Activated B cell treated with CpG ODN at 0.5 μM for 24 hours (primary cell): ENCODE data around the gene SARS2. TPM values are rescaled to one million over a fixed set of nuclear protein-coding genes. Genes with fewer than 3 reads are reported as not detected.

Experiments used
- ATAC-seq: fragments of 200-7000 bp; cut with Tn5 transposase; one replicate; pipeline ENCODE4 v1.10.0; 2021; ENCODE audit warnings: low read depth, mild to moderate bottlenecking, moderate library complexity
- CTCF ChIA-PET: fragments of 350-600 bp; sonication (Branson Sonifier 250); formaldehyde crosslinking; loops from one replicate; lab custom pipeline; 2021; ENCODE audit warnings: antibody characterized with exemption; lab: Charles Lee
- POLR2A ChIA-PET: fragments of 350-600 bp; sonication (Branson Sonifier 250); formaldehyde crosslinking; loops from one replicate; lab custom pipeline; 2021; ENCODE audit warnings: antibody characterized with exemption; lab: Charles Lee
- DNase-seq: peaks from one replicate; pipeline ENCODE4 v3.0.0; 2022
- H3K27ac Mint-ChIP-seq: one replicate; pipeline ENCODE4 v1.8.0; 2020; ENCODE audit warnings: mixed read lengths
- H3K27me3 Mint-ChIP-seq: one replicate; pipeline ENCODE4 v1.8.0; 2021; ENCODE audit warnings: mixed read lengths
- H3K36me3 Mint-ChIP-seq: one replicate; pipeline ENCODE4 v1.8.0; 2021; ENCODE audit warnings: low read depth, mixed read lengths
- H3K4me1 Mint-ChIP-seq: one replicate; pipeline ENCODE4 v1.8.0; 2021; ENCODE audit warnings: mixed read lengths
- H3K4me3 Mint-ChIP-seq: one replicate; pipeline ENCODE4 v1.8.0; 2020; ENCODE audit warnings: mild to moderate bottlenecking, mixed read lengths
- H3K9me3 Mint-ChIP-seq: one replicate; pipeline ENCODE4 v1.8.0; 2020; ENCODE audit warnings: mixed read lengths
- intact Hi-C: fragments of 100-400 bp; cut with micrococcal nuclease; formaldehyde crosslinking; loops from one replicate; pipeline ENCODE4 v1.15.1; 2024
- total RNA-seq: library from RNA; stranded (reverse); gene quantifications from 2 replicates; pipeline ENCODE4 v1.2.3, GENCODE V29; 2022
- TF ChIP-seq, protein P1 (sequence below): fragments of 200-600 bp; IDR thresholded peaks from one replicate; pipeline ENCODE4 v1.8.0; 2022; ENCODE audit warnings: antibody characterized with exemption, mild to moderate bottlenecking

SARS2 gene
- total RNA-seq, 1 donor from 2014 or later = 50.9 TPM

DNA sequence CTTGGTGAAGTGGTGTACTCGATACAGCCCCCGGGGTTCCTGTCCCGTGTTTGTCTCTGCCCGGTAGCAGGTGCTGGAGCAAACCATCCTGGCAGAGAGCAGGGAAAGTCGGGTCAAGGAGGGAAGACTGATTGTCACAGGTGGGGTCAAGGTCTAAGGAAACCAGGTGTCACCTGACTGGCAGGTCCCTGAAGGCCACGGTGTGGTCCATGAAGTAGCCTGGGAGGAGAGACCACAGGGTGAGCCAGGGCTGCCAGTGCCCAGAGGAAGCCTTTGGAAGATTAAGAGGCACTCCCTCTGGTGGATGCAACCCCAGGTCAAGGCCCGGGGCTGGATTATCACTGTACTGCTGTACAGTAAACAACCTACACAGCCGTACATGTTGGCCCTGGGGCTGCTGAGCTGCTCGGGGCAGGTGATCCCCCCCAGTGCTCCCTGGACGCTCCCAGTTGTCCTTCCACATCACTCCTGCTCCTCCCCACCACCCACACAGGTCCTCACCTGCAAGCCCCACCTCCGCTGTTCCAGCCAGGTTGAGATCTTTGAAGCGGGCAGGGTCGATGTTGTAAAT, 12.6 kb downstream of the SARS2 start:
- DNase-seq (no peak), ATAC-seq (no peak)
- POLR2A ChIA-PET = interaction anchor here (0.6 to 1.2 kb wide), 3 partner anchors 10 to 384 kb away, joined by 4 to 7 read pairs (median 6); no protein-coding TSS in a partner anchor
- Mint-ChIP-seq H3K4me3 (no peak overlapping the region), H3K27ac (no peak overlapping the region), H3K27me3 (no peaks in the 10 kb centered on the region), H3K4me1 (no peaks in the 10 kb centered on the region), H3K36me3 (peaks cover 18% of the 10 kb centered on the region), H3K9me3 (no peaks in the 10 kb centered on the region)
- CTCF ChIA-PET = no interaction called here
- TF ChIP-seq, protein P1, sequence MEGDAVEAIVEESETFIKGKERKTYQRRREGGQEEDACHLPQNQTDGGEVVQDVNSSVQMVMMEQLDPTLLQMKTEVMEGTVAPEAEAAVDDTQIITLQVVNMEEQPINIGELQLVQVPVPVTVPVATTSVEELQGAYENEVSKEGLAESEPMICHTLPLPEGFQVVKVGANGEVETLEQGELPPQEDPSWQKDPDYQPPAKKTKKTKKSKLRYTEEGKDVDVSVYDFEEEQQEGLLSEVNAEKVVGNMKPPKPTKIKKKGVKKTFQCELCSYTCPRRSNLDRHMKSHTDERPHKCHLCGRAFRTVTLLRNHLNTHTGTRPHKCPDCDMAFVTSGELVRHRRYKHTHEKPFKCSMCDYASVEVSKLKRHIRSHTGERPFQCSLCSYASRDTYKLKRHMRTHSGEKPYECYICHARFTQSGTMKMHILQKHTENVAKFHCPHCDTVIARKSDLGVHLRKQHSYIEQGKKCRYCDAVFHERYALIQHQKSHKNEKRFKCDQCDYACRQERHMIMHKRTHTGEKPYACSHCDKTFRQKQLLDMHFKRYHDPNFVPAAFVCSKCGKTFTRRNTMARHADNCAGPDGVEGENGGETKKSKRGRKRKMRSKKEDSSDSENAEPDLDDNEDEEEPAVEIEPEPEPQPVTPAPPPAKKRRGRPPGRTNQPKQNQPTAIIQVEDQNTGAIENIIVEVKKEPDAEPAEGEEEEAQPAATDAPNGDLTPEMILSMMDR = no peak
- intact Hi-C loops = no loop called here

DNA sequence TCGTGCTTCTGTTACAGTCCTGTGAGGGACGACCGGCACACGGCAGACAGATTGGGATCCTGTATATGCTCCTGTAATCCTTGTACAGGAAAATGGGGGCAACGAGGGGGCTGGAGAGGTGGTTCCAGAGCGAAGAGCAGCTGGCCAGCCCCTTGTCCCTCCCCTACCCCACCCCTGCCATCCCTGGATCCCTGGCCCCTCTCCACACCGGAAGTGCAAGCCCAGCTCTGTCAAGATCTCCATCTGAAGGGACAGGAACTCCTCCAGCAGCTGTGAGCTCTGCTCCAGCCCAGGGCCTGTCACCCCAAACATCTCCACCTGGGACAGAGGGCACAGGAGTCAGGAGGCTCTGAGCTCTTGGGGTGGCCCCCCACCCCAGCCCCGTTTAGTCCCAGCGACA, 13.0 kb downstream of the SARS2 start:
- ChIA-PET POLR2A (interaction anchor here (0.6 to 1.2 kb wide), 3 partner anchors 10 to 384 kb away, joined by 4 to 7 read pairs (median 6); no protein-coding TSS in a partner anchor), CTCF (no interaction called here)
- peaks cover 16% of the 10 kb centered on the region for H3K36me3 Mint-ChIP-seq
- H3K4me3 Mint-ChIP-seq = no peak overlapping the region
- TF ChIP-seq, protein P1 = no peak
- intact Hi-C loops = no loop called here
- no peak overlapping the region for H3K27ac Mint-ChIP-seq
- ATAC-seq = no peak
- DNase-seq = no peak
- no peaks in the 10 kb centered on the region for H3K9me3 Mint-ChIP-seq
- no peaks in the 10 kb centered on the region for H3K27me3 Mint-ChIP-seq
- no peaks in the 10 kb centered on the region for H3K4me1 Mint-ChIP-seq

DNA sequence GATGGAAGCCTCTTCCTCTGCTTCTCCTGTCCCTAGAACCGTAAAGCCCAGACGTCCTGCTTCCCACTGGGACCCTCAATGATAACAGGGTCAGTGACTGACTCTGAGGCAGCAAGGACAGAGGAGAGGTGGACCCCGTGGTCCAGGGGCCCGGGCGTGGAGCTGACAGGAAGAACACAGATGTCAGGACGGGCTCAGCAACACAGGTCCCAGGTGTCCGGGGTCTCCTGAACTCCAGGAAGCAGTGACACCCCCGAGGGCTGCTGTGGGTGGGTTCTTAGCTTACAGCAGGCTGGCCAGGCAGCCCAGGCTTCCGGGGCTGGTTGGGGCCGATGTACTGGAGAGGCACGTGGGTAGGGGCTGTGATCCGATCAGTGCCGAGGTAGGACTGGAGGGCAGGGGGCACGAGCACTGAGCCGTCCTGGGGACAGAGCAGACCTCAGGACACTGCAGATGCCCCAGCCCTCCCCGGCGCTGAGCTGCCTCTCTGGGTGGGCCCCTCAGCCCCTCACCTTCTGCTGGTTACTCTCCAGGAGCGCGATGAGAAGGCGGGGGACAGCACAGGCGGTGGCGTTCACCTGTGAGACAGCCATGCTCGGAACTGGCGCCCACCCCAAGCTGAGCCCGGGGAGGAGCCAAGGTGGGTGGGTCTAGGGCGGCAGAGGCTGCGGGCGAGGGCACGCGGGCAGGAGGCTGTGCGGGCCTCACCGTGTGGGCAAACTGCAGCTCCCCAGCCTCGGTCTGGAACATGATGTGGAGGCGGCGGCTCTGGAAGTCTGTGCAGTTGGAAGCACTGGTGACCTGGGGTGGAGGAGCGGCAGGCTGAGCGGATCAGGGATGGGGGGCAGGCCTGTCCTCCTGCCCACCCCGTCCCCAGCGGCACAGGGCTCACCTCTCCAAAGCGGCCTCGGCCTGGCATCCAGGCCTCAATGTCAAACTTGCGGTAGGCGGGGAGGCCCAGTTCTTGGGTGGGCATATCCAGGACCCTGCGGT, 14.9 kb downstream of the SARS2 start:
- Mint-ChIP-seq H3K36me3 (peaks cover 7% of the 10 kb centered on the region), H3K27me3 (no peaks in the 10 kb centered on the region), H3K27ac (no peak overlapping the region), H3K4me3 (no peak overlapping the region), H3K4me1 (no peaks in the 10 kb centered on the region), H3K9me3 (no peaks in the 10 kb centered on the region)
- intact Hi-C loops = no loop called here
- ChIA-PET POLR2A (interaction anchor here (0.6 kb wide), 1 partner anchor 51 kb away, joined by 3 read pairs; no protein-coding TSS in a partner anchor), CTCF (no interaction called here)
- no peak for ATAC-seq
- DNase-seq = no peak
- TF ChIP-seq, protein P1 = no peak

DNA sequence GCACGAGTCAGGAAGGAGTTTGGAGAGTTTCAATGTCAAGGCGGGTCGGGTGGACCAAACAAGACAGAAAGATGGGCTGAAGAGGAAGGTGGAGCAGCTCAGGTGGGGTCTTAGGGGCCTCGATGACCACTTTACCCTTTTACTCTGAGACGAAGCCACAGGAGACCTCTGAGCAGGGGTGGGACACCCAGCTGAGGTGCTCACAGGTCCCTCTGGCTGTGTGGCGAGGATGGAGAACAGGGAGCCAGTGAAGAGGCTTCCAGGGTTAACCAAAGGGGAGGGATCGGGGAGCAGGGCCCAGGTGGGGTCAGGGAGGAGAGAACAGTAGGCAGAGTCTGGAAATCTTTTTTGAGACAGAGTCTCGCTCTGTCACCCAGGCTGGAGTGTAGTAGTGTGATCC, 16.6 kb downstream of the SARS2 start:
- H3K36me3 Mint-ChIP-seq = peaks cover 7% of the 10 kb centered on the region
- H3K4me1 Mint-ChIP-seq = no peaks in the 10 kb centered on the region
- no peaks in the 10 kb centered on the region for H3K27me3 Mint-ChIP-seq
- ChIA-PET CTCF (no interaction called here), POLR2A (no interaction called here)
- TF ChIP-seq, protein P1 = no peak
- H3K27ac Mint-ChIP-seq = no peak overlapping the region
- intact Hi-C loops = no loop called here
- H3K9me3 Mint-ChIP-seq = no peaks in the 10 kb centered on the region
- no peak overlapping the region for H3K4me3 Mint-ChIP-seq
- no peak for ATAC-seq
- no peak for DNase-seq
